Measurements from ENCODE around the gene TSPAN5.
"Not testable (repeated sequence)": the region's sequence is repeated elsewhere in the genome, so short reads cannot be mapped to it uniquely, and the experiment has no call there.

DNA sequence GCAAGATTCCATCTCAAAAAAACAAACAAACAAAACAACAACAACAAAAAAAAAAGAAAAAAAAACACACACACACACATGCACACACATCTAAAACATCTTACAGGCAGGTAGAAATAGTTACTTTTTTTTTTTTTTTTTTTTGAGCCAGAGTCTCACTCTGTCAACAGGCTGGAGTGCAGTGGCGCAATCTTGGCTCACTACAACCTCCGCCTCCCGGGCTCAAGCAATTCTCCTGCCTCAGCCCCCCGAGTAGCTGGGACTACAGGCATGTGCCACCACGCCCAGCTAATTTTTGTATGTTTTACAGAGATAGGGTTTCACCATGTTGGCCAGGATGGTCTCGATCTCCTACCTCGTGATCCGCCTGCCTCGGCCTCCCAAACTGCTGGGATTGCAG, 201.0 kb downstream of the TSPAN5 start:
- not testable (repeated sequence) for TF ChIP-seq POLR2AphosphoS5, EP300 (IDR thresholded peaks at IDR 0.05)

Measured in suprapubic skin (tissue), 4 donors.